Body of pancreas (tissue), 4 donors: ENCODE data around the gene LMBR1L.

Experiments used
- CTCF ChIP-seq, 7 experiments: fragments of 450-650 bp in 4 of 7; fragments of 200-600 bp in 3 of 7; sonication (generic) in 3 of 7; IDR thresholded peaks; one replicate each; pipeline ENCODE4 v1.5.1; 2016 to 2019; ENCODE audit warnings: antibody characterized with exemption in 7 of 7
- POLR2A ChIP-seq, 3 donors: fragments of 450-650 bp; IDR thresholded peaks; one replicate each; pipeline ENCODE4 v1.6.1; 2016; ENCODE audit warnings: antibody characterized with exemption in 3 of 3, mild to moderate bottlenecking in 2 of 3

GRCh38 chr12:49137476-49137875 is 26.8 kb upstream of the LMBR1L start:
- TF ChIP-seq POLR2A (IDR thresholded peaks at IDR 0.05) (no peak), CTCF (IDR thresholded peaks at IDR 0.05) (no peak)
